ENCODE data around the gene KTI12. TPM values are rescaled to one million over a fixed set of nuclear protein-coding genes. Genes with fewer than 3 reads are reported as not detected.

The KTI12 gene
- total RNA-seq, 2 experiments from 2014 or later = 13.4 to 14.0 TPM

DNA sequence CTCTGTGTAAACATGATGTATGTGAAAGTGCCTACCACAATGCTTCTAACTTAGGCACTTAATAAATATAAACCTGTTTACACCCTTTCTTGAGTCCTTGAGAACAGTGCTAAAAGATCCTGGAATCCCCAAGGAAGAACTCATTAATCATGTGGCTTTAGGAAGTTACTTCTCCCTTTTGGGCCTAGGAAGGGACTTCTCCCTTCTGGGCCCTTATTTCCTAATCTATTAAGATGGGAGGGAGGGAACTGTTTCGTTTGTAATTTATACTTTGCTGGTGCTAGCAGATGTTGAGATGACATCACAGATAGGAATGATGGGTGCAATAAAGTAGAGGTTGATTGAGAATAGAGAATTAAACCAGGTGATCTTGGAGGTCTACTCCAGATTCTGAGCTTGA, 23.6 kb upstream of the KTI12 start:
- H3K36me3 Mint-ChIP-seq (ENCODE audit: low read depth) = peaks cover 28% of the 10 kb centered on the region
- H3K27me3 Mint-ChIP-seq = no peaks in the 10 kb centered on the region
- peaks cover 39% of the 10 kb centered on the region for H3K4me1 Mint-ChIP-seq (ENCODE audit: low read depth)
- intact Hi-C loops (cut with micrococcal nuclease) = no loop called here
- DNase-seq (no peak), ATAC-seq (no peak)
- CTCF ChIA-PET = interaction anchor here (0.8 kb wide), 1 partner anchor 273 kb away, joined by 3 read pairs; no protein-coding TSS in a partner anchor
- H3K9me3 Mint-ChIP-seq = no peaks in the 10 kb centered on the region
- peak overlapping the region; percentile 98 for H3K27ac Mint-ChIP-seq
- H3K4me3 Mint-ChIP-seq = peak overlapping the region; percentile 86
- POLR2A ChIA-PET = interaction anchor here (4.0 kb wide), 1 partner anchor 24 kb away, joined by 24 read pairs; the partner anchor contains the start of gene KTI12
- TF ChIP-seq, protein P1, sequence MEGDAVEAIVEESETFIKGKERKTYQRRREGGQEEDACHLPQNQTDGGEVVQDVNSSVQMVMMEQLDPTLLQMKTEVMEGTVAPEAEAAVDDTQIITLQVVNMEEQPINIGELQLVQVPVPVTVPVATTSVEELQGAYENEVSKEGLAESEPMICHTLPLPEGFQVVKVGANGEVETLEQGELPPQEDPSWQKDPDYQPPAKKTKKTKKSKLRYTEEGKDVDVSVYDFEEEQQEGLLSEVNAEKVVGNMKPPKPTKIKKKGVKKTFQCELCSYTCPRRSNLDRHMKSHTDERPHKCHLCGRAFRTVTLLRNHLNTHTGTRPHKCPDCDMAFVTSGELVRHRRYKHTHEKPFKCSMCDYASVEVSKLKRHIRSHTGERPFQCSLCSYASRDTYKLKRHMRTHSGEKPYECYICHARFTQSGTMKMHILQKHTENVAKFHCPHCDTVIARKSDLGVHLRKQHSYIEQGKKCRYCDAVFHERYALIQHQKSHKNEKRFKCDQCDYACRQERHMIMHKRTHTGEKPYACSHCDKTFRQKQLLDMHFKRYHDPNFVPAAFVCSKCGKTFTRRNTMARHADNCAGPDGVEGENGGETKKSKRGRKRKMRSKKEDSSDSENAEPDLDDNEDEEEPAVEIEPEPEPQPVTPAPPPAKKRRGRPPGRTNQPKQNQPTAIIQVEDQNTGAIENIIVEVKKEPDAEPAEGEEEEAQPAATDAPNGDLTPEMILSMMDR (IDR thresholded peaks at IDR 0.05) = no peak

- H3K27me3 Mint-ChIP-seq = no peaks in the 10 kb centered on the region
- POLR2A ChIA-PET = interaction anchor here (0.5 to 4.0 kb wide), 4 partner anchors 15 to 177 kb away, joined by 3 to 24 read pairs (median 5); partner anchors contain the start of gene KTI12
- peak overlapping the region; percentile 98 for H3K27ac Mint-ChIP-seq
- TF ChIP-seq, protein P1 (IDR thresholded peaks at IDR 0.05) = no peak
- no peaks in the 10 kb centered on the region for H3K9me3 Mint-ChIP-seq
- H3K4me1 Mint-ChIP-seq (ENCODE audit: low read depth) = peaks cover 39% of the 10 kb centered on the region
- DNase-seq = no peak
- ATAC-seq = no peak
- CTCF ChIA-PET = interaction anchor here (1.0 kb wide), 1 partner anchor 27 kb away, joined by 4 read pairs; no protein-coding TSS in a partner anchor
- intact Hi-C loops (cut with micrococcal nuclease) = no loop called here
- H3K4me3 Mint-ChIP-seq = peak overlapping the region; percentile 86
- H3K36me3 Mint-ChIP-seq (ENCODE audit: low read depth) = peaks cover 31% of the 10 kb centered on the region
Measured at GRCh38 chr1:52056937-52057231, 23.3 kb upstream of the KTI12 start.

GRCh38 chr1:52056163-52056936, 22.7 kb upstream of the KTI12 start, which contains the start of gene BTF3L4:
Gene BTF3L4, plus strand, starts transcription at chr1:52056295. Its CDS starts 3,553 bp downstream, at chr1:52059848.
- ATAC-seq = peak; percentile 93
- Mint-ChIP-seq H3K27me3 (no peaks in the 10 kb centered on the region), H3K27ac (peak within 1 kb of the TSS; percentile 98), H3K36me3 (ENCODE audit: low read depth) (peaks cover 30% of the 10 kb centered on the region), H3K9me3 (no peaks in the 10 kb centered on the region), H3K4me1 (ENCODE audit: low read depth) (peaks cover 39% of the 10 kb centered on the region), H3K4me3 (peak within 1 kb of the TSS; percentile 86)
- peak; percentile 98 for DNase-seq
- TF ChIP-seq, protein P1 (IDR thresholded peaks at IDR 0.05) = no peak
- intact Hi-C loops (cut with micrococcal nuclease) = no loop called here
- POLR2A ChIA-PET = interaction anchor here (0.5 to 4.0 kb wide), 6 partner anchors 14 to 177 kb away, joined by 3 to 24 read pairs (median 4); partner anchors contain the start of gene KTI12
- CTCF ChIA-PET = interaction anchor here (0.6 to 1.0 kb wide), 2 partner anchors 27 to 312 kb away, joined by 3 to 4 read pairs; no protein-coding TSS in a partner anchor

GRCh38 chr1:52055866-52056162, 22.2 kb upstream of the KTI12 start:
- POLR2A ChIA-PET = interaction anchor here (0.6 to 4.0 kb wide), 6 partner anchors 15 to 347 kb away, joined by 3 to 24 read pairs (median 3); partner anchors contain the start of gene KTI12
- H3K27me3 Mint-ChIP-seq = no peaks in the 10 kb centered on the region
- intact Hi-C loops (cut with micrococcal nuclease) = no loop called here
- peak overlapping the region; percentile 98 for H3K27ac Mint-ChIP-seq
- no peak for ATAC-seq
- peaks cover 42% of the 10 kb centered on the region for H3K4me1 Mint-ChIP-seq (ENCODE audit: low read depth)
- TF ChIP-seq, protein P1 (IDR thresholded peaks at IDR 0.05) = no peak
- no peaks in the 10 kb centered on the region for H3K9me3 Mint-ChIP-seq
- peak overlapping the region; percentile 86 for H3K4me3 Mint-ChIP-seq
- H3K36me3 Mint-ChIP-seq (ENCODE audit: low read depth) = peaks cover 30% of the 10 kb centered on the region
- CTCF ChIA-PET = interaction anchor here (0.6 kb wide), 1 partner anchor 313 kb away, joined by 3 read pairs; no protein-coding TSS in a partner anchor
- no peak for DNase-seq
